Measurements from ENCODE around the gene BMP6.

The BMP6 gene

DNA sequence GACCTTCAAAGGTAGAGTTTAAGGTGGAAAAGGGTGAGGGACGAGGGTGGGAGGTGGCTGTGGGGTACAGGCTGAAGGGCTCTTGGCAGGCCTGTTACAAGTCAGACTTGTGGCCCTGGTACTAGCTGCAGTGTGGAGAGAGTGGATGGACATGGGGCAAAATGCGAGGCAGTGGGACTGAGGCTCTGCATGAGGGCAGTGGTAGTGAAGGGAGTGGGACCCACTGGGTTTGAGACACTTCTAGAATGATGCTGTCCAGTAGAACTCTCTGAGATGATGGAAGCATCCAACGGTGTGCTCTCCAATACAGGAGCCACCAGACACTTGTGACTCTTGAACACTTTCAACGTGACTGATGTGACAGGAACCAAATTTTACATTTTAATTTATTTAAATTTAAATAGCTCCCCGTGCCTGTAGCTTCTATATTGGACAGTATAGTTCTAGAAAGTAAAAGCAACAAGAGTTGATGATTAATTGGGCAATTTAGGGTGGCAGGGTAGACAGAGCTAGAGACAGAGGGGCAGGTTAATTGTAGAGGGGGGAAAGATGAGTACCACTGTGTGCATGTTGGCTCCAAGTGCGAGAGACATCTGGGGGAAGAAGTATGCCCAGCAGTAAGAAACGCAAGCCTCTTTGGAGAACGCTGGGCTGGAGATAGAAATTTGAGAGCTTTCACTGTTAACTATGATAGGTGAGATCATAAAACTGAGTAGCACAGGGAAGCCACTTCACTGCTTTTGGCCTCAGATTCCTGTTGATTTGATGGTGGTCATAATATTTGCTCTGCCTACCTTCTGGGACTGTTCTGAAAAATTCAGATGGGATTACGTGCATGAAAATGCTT lies 107.2 kb downstream of the BMP6 start:
- Mint-ChIP-seq H3K27ac (no peak overlapping the region), H3K4me3 (no peak overlapping the region), H3K27me3 (peaks cover 13% of the 10 kb centered on the region), H3K36me3 (ENCODE audit: low read depth) (no peaks in the 10 kb centered on the region), H3K9me3 (peaks cover 9% of the 10 kb centered on the region), H3K4me1 (ENCODE audit: low read depth) (no peaks in the 10 kb centered on the region)

DNA sequence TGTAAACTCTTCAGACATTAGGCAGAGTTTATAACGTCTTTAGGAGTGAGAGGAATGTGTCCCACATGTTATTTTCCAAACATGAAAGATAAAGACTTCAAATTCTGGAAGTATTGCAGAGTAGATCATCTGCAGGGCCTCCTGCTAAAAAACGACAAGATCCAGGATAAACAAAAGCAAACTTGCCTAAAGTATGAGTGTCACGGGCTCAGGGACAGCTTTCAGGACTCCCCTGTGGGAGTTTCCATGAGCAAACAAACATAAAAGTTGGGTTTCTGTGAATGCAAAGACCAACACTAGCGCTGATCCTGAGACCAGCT lies 107.8 kb downstream of the BMP6 start:
- Mint-ChIP-seq H3K27me3 (peaks cover 13% of the 10 kb centered on the region), H3K4me3 (no peak overlapping the region), H3K9me3 (peaks cover 9% of the 10 kb centered on the region), H3K4me1 (ENCODE audit: low read depth) (no peaks in the 10 kb centered on the region), H3K27ac (no peak overlapping the region), H3K36me3 (ENCODE audit: low read depth) (no peaks in the 10 kb centered on the region)

DNA sequence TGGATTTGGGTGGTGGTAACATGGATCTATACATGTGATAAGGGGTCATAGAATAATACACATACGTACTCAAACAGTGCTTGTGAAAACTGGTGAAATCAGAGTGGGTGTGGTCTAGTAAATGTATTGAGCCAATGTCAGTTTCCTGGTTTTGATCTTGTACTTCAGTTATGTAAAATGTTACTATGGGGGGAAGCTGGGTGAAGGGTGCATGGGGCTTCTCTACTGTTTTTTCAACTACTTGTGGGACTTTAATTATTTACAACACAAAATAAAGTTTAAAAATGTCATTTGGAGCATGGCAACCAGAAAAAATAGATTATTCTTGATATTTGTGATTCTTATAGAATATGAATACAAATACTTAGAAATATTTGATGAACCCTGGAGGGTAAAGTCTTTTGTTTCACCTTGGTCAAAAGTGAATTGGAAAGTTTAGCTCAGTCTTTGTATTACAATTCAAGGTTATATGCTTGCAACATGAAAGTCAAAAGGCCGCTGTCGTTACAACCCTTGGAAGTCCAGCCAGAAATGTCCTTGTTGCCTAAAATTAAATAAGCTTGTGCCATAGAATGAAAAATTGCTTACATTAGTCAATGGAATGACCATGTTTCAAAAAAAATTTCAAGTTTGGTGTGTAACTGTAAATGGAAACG lies 110.6 kb downstream of the BMP6 start:
- Mint-ChIP-seq H3K4me1 (ENCODE audit: low read depth) (no peaks in the 10 kb centered on the region), H3K27ac (no peak overlapping the region), H3K27me3 (peaks cover 6% of the 10 kb centered on the region), H3K9me3 (peaks cover 3% of the 10 kb centered on the region), H3K4me3 (no peak overlapping the region), H3K36me3 (ENCODE audit: low read depth) (no peaks in the 10 kb centered on the region)

DNA sequence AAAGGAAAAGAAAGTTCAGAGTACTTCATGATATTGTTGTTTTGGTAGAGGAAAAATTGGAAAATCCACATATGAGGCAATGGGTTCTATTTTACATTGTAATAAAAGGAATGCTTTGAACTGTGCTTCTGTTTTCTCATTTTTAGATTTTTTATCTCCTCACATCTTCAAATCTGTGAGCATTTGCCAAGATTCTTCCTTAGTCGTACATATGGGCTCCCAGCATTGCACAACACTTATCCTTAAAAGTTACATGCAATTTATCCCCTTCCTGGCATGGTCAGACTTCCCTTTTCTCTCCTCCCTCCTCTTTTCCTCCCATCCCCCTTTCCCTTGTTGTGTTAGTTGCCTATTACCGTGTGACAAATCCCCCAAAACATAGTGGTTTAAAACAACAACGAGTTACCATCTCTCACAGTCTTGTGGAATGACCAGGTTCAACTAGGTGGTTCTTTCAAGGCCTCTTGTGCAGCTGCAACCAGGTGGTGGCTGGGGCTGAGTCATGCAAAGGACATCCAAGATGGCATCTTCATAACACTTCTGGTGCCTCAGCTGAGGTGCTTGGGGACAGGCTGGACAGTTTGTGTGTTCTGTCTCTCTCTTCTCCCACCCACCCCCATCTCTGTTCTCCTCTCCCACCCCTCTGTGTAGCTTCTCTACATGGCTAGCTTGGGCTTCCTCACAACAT lies 116.0 kb downstream of the BMP6 start:
- no peak overlapping the region for H3K4me3 Mint-ChIP-seq
- no peaks in the 10 kb centered on the region for H3K36me3 Mint-ChIP-seq (ENCODE audit: low read depth)
- H3K27me3 Mint-ChIP-seq, result peaks cover 11% of the 10 kb centered on the region
- no peaks in the 10 kb centered on the region for H3K4me1 Mint-ChIP-seq (ENCODE audit: low read depth)
- H3K9me3 Mint-ChIP-seq, result peaks cover 7% of the 10 kb centered on the region
- no peak overlapping the region for H3K27ac Mint-ChIP-seq

DNA sequence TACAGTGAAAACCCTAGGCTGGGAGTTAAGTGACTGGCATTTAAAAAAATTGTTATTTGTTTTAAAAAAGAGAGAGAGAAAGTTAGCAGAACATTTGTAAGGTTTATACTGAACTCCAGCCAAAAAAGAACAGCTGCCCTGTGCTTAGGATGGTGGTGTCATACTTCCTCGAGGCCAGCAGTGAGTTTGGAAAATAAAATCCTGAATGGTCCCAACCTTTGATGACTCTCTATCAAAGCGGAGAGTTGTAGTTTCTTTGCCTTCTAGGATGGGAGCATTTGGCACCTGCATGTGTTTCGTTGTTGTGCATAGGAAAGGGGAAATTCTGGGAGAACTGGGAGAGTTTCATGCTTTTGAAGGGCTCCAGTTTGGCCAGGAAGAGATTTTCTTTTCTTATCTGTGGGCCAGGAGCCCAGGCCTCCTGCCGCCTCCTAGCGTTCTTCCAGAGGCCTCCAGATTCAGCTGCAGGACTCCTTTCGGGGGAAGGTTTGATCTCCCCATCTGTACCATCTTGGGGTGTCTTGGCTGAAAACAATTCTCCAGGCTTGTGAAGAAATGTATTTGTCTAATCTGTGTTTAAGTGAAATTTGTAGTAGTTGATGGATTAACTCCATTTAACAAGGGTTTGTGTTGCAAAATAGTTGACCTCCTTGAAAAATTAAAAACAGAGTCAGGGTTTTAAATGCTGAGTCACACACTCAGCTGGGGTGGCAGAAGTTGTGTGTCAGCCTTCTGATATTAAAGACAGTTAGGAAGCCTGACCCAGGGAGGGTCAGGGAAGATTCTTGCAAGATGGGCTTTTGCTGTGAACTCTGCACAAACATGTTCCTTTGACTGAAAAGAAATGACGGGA lies 121.3 kb downstream of the BMP6 start:
- Mint-ChIP-seq H3K9me3 (peaks cover 13% of the 10 kb centered on the region), H3K36me3 (ENCODE audit: low read depth) (no peaks in the 10 kb centered on the region), H3K4me1 (ENCODE audit: low read depth) (no peaks in the 10 kb centered on the region), H3K4me3 (no peak overlapping the region), H3K27ac (no peak overlapping the region), H3K27me3 (peaks cover 14% of the 10 kb centered on the region)

DNA sequence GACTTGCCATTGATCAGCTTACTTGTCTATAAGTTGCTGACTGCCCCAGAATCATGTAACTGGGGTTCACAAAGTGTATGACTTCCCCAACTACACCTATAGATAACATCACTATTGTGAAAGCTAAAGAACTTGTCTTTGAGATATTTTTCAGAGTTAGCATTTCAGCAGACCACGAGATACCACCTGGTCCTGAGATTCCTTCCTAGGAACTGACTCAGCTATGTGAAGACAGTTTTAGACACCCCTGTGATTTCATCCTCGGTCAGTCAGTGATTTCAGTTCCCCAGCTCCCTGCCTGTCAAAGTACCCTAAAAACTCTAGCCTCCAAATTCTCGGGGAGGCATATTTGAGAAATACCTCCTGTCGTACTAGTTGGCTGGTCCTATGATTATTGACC lies 122.3 kb downstream of the BMP6 start:
- Mint-ChIP-seq H3K27me3 (peaks cover 14% of the 10 kb centered on the region), H3K4me1 (ENCODE audit: low read depth) (no peaks in the 10 kb centered on the region), H3K27ac (no peak overlapping the region), H3K36me3 (ENCODE audit: low read depth) (no peaks in the 10 kb centered on the region), H3K9me3 (peaks cover 13% of the 10 kb centered on the region), H3K4me3 (no peak overlapping the region)

DNA sequence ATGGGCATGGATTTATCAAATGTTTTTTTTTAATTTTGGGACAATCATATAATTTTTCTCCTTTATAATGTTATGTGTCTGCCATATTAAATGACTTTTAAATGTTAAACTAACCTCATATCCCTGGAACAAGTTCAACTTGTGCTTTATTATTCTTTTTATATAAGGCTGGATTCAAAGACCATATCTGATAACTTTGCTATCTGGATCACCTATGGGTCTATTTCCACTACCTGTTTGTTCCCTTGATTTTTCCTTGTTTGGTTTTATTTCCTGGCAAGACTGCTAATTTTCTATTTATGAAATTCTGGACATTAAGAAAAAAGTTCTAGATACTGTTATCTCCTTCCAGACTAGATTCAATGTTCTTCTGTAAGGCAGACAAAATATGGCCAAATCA lies 125.9 kb downstream of the BMP6 start:
- Mint-ChIP-seq H3K27ac (no peak overlapping the region), H3K4me3 (no peak overlapping the region), H3K9me3 (peaks cover 13% of the 10 kb centered on the region), H3K4me1 (ENCODE audit: low read depth) (no peaks in the 10 kb centered on the region), H3K36me3 (ENCODE audit: low read depth) (no peaks in the 10 kb centered on the region), H3K27me3 (peaks cover 7% of the 10 kb centered on the region)

DNA sequence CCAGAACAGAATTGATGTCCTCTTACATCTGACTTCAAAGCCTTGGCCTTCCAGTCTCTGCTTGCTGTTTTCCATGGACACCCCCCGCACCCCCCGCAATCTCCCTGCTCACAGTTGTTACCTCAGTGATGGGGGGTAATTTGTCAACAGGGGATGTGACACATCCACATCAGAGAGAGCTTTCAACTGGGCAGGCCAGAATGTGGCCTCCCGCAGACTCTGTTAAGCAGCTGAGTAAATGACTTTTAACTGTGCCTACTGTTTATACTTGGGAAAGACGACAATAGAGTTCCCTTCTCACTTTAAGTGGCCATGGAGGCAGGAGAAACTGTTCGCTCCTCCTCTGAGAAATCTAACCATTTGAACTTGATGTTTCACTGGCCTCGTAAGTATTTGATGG lies 133.7 kb downstream of the BMP6 start:
- no peak overlapping the region for H3K4me3 Mint-ChIP-seq
- no peaks in the 10 kb centered on the region for H3K36me3 Mint-ChIP-seq (ENCODE audit: low read depth)
- no peak overlapping the region for H3K27ac Mint-ChIP-seq
- peaks cover 8% of the 10 kb centered on the region for H3K27me3 Mint-ChIP-seq
- no peaks in the 10 kb centered on the region for H3K9me3 Mint-ChIP-seq
- H3K4me1 Mint-ChIP-seq (ENCODE audit: low read depth), result no peaks in the 10 kb centered on the region

DNA sequence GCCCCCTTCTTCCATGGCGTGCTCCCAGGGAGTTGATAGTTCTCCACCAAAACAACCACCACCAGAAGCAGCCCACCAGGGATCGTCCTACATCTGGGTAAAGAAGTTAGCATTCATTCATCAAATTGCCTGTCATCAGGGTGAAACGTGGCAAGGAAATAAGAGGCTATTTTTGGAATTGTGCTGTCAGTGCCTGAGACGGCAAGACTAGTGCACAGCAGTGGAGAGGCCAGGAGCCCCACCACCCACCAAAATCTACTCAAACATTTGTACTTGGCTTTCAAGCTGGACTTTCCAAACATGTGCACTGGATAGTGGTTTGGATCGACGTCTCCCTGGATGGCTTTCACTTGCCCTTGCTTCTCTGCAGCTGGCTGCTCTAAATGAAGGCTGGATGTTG lies 139.9 kb downstream of the BMP6 start:
- Mint-ChIP-seq H3K4me1 (ENCODE audit: low read depth) (no peaks in the 10 kb centered on the region), H3K27me3 (no peaks in the 10 kb centered on the region), H3K27ac (no peak overlapping the region), H3K36me3 (ENCODE audit: low read depth) (no peaks in the 10 kb centered on the region), H3K4me3 (no peak overlapping the region), H3K9me3 (no peaks in the 10 kb centered on the region)

DNA sequence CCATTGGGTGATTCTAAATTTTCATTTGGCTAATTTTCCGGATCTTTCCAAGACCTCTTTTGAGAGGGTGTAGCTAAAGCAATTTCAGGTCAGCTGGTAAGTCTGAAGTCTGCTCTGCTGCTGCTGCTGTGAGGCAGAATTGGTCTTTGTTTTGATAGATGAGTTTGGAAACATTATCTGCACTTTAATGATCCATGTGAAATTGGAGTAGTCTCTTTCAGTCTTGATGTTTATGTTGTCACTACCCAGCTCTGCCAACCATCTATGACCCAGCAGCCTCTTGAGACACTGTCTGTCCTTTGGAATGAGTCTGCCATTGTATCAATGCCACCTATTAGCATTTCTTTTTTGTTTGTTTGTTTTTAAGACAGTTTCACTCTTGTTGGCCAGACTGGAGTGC lies 140.6 kb downstream of the BMP6 start:
- H3K9me3 Mint-ChIP-seq, result no peaks in the 10 kb centered on the region
- H3K36me3 Mint-ChIP-seq (ENCODE audit: low read depth), result no peaks in the 10 kb centered on the region
- H3K27me3 Mint-ChIP-seq, result no peaks in the 10 kb centered on the region
- no peaks in the 10 kb centered on the region for H3K4me1 Mint-ChIP-seq (ENCODE audit: low read depth)
- H3K27ac Mint-ChIP-seq, result no peak overlapping the region
- no peak overlapping the region for H3K4me3 Mint-ChIP-seq

DNA sequence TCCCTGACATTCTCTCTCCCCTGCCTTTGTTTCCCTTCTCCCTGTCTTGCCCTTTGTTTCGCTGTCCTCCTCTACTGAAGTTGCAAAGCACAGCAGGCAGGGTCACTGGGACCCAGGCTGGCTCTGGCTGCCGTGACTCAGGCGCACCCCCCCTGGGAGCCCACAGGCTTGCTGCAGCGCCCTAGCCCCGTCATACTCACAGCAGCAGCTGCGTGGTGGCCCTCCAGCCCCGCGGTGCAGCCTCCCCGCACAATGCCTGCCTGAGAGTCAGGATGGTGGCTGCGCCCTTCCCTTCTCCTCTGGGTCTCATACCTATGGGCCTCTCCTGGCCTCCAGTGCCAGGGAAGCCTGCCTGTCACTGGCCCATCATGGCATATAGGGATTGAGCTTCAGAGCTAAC lies 143.0 kb downstream of the BMP6 start:
- no peak overlapping the region for H3K4me3 Mint-ChIP-seq
- peaks cover 11% of the 10 kb centered on the region for H3K9me3 Mint-ChIP-seq
- H3K36me3 Mint-ChIP-seq (ENCODE audit: low read depth), result no peaks in the 10 kb centered on the region
- no peak overlapping the region for H3K27ac Mint-ChIP-seq
- no peaks in the 10 kb centered on the region for H3K4me1 Mint-ChIP-seq (ENCODE audit: low read depth)
- H3K27me3 Mint-ChIP-seq, result no peaks in the 10 kb centered on the region

DNA sequence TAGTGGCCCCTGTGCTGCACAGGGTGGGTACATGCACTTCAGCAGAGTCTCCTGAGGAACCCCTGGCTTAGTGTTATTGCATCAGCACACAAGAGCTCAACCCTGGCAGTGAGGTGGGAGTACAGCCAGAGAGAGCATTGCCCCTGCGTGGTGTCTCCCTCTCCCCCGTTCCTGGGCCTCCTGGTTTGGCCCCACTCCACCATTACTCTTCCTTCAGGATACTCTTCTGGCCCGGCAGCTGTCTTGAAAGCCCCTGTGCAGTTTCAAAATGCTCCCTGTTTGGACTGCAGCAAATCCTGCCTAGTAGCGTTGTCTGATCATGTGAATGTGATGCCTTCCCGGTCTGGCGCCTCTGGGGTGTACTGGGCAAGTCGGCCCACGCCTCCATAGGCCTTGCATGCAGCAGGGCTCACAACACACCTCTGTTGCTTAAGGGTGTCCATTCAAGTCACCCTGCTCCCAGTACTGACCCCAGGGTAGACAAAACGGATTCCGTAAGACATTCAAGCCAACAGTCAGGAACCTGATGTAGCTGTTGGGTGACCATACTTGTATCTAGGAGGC lies 152.6 kb downstream of the BMP6 start:
- H3K27ac Mint-ChIP-seq, result no peak overlapping the region
- peaks cover 36% of the 10 kb centered on the region for H3K36me3 Mint-ChIP-seq (ENCODE audit: low read depth)
- H3K4me1 Mint-ChIP-seq (ENCODE audit: low read depth), result no peaks in the 10 kb centered on the region
- no peaks in the 10 kb centered on the region for H3K27me3 Mint-ChIP-seq
- peaks cover 5% of the 10 kb centered on the region for H3K9me3 Mint-ChIP-seq
- no peak overlapping the region for H3K4me3 Mint-ChIP-seq

DNA sequence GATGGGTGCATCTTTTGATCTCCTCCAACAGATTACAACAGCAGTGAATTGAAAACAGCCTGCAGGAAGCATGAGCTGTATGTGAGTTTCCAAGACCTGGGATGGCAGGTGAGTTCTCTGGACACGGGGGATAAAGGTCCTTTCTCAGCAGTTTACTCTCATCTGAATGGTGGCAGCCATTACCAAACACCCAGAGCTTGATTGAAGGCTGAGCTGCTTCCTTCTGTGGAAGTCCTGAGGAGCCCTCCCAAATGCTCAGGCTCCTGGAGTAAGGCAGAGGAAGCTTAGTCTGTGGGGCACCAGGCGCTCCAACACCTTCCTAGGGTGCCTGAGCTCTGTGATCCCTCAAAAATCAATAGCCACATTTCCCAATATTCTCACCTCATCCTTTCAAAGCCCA lies 153.1 kb downstream of the BMP6 start:
- H3K4me3 Mint-ChIP-seq, result no peak overlapping the region
- H3K9me3 Mint-ChIP-seq, result no peaks in the 10 kb centered on the region
- H3K4me1 Mint-ChIP-seq (ENCODE audit: low read depth), result no peaks in the 10 kb centered on the region
- H3K27ac Mint-ChIP-seq, result no peak overlapping the region
- no peaks in the 10 kb centered on the region for H3K27me3 Mint-ChIP-seq
- peaks cover 42% of the 10 kb centered on the region for H3K36me3 Mint-ChIP-seq (ENCODE audit: low read depth)

DNA sequence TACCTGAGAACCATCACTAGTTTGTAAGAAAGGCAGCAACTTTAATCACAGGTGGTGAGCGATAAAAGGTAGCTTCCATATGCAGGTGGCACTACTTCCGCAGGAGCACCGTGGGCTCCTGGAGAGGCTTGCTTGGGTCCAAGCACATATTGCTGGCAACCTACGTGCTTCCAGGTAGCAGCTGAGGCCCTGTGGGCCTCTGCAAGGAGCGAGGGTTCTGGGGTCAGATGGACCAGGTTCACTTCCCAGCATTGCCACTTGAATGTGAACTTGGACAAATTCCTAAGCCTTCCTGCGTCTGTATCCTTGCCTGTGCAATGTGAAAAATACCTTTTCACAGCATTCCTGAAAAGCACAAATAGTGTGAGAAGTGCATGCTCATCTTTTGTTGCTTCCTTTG lies 153.7 kb downstream of the BMP6 start:
- Mint-ChIP-seq H3K27ac (no peak overlapping the region), H3K27me3 (no peaks in the 10 kb centered on the region), H3K4me3 (no peak overlapping the region), H3K36me3 (ENCODE audit: low read depth) (peaks cover 47% of the 10 kb centered on the region), H3K4me1 (ENCODE audit: low read depth) (no peaks in the 10 kb centered on the region), H3K9me3 (no peaks in the 10 kb centered on the region)
